ENCODE data around the gene GRK2. TPM values are rescaled to one million over a fixed set of nuclear protein-coding genes. Genes with fewer than 3 reads are reported as not detected.
A peak's percentile ranks its signal among the peaks of the same experiment; 100 is the strongest.

Gene GRK2
- total and polyA plus RNA-seq, 2 of the 13 experiments (the other 11 are each of a cell fraction or from before 2014, with no cell fraction given) = 31.3 to 42.4 TPM

DNA sequence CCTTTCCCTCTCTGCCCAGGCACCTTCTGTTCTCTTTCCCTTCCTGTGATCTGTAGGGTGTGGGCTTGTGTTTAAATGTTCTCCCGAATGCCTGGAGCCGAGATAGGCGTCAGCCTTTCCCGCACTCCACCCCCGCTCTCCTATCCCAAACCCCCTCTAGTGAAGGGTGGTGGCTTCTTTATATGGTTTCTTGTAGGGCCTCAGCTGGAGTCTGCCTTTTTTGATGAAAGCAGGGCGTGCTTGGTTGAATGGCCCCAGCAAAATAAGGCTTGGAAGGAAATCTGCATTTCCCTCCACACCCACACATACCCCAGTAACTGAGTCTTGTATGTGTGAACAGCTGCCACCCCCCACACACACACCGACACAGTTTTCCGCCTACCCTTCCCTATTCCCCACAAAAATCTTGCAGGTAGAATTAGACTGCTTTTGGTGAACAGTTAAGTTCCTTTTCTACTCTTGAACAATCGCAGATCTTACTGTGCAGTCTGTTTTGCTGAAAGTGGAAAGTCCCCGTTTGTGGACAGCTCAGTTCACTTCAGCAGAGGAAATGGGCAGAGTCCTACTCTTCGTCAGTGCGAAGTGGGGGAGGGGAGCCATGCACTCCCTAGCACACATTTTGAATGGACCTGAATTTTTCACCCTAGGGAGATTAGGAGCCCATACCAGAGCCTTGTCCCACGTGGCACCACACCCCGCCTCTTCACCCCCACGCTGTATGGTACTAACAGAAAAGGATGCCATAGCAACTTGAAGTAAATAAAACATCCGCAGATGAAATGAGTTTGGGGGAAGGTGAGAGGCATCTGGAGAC, 25.5 kb upstream of the GRK2 start (continued):
- TF ChIP-seq POLR2AphosphoS5 (IDR thresholded peaks at IDR 0.05; ENCODE audit: low read depth, low read length) (peak; percentile 61), TARDBP (CRISPR knock-in tag; IDR thresholded peaks at IDR 0.05) (peak; percentile 61; the same call in 1 of the 2 replicates), TGIF2 (CRISPR knock-in tag; IDR thresholded peaks at IDR 0.05) (peak; percentile 79; the same call in 1 of the 2 replicates), ZNF34 (CRISPR knock-in tag; IDR thresholded peaks at IDR 0.05; ENCODE audit: borderline replicate concordance) (no peak), AGO2 (optimal IDR thresholded peaks at IDR 0.05; ENCODE audit: low read depth, low read length) (no peak), RNF2 (conservative IDR thresholded peaks at IDR 0.05; ENCODE audit: low read depth) (no peak), ZNF441 (CRISPR knock-in tag; IDR thresholded peaks at IDR 0.05; ENCODE audit: borderline replicate concordance) (no peak), ZFP37 (CRISPR knock-in tag; IDR thresholded peaks at IDR 0.05; ENCODE audit: borderline replicate concordance) (no peak), HOXA5 (CRISPR knock-in tag; IDR thresholded peaks at IDR 0.05) (no peak; the same call in 1 of the 2 replicates), ZNF317 (CRISPR knock-in tag; IDR thresholded peaks at IDR 0.05) (peak; percentile 75; the same call in 1 of the 2 replicates), SP5 (CRISPR knock-in tag; IDR thresholded peaks at IDR 0.05; ENCODE audit: borderline replicate concordance, low read depth) (no peak), XRCC5 (optimal IDR thresholded peaks at IDR 0.05; ENCODE audit: low read length) (peak; percentile 19), MAZ (IDR thresholded peaks at IDR 0.05; ENCODE audit: borderline replicate concordance, low read depth, low read length) (no peak), MAZ (CRISPR knock-in tag; IDR thresholded peaks at IDR 0.05; ENCODE audit: low read depth) (0 out of 2 replicates have a peak, but pooled peaks have one; percentile 22), HNF4G (IDR thresholded peaks at IDR 0.05; ENCODE audit: borderline replicate concordance, low read depth, low read length) (peak; percentile 43; the same call in 1 of the 2 replicates), HNF4G (CRISPR knock-in tag; IDR thresholded peaks at IDR 0.05; ENCODE audit: borderline replicate concordance, low read depth) (no peak), ZSCAN31 (CRISPR knock-in tag; IDR thresholded peaks at IDR 0.05; ENCODE audit: low read depth) (peak; percentile 27; the same call in 1 of the 2 replicates), ZNF446 (CRISPR knock-in tag; IDR thresholded peaks at IDR 0.05) (no peak), ZNF343 (CRISPR knock-in tag; IDR thresholded peaks at IDR 0.05) (no peak)
- TF ChIP-seq, protein P1, sequence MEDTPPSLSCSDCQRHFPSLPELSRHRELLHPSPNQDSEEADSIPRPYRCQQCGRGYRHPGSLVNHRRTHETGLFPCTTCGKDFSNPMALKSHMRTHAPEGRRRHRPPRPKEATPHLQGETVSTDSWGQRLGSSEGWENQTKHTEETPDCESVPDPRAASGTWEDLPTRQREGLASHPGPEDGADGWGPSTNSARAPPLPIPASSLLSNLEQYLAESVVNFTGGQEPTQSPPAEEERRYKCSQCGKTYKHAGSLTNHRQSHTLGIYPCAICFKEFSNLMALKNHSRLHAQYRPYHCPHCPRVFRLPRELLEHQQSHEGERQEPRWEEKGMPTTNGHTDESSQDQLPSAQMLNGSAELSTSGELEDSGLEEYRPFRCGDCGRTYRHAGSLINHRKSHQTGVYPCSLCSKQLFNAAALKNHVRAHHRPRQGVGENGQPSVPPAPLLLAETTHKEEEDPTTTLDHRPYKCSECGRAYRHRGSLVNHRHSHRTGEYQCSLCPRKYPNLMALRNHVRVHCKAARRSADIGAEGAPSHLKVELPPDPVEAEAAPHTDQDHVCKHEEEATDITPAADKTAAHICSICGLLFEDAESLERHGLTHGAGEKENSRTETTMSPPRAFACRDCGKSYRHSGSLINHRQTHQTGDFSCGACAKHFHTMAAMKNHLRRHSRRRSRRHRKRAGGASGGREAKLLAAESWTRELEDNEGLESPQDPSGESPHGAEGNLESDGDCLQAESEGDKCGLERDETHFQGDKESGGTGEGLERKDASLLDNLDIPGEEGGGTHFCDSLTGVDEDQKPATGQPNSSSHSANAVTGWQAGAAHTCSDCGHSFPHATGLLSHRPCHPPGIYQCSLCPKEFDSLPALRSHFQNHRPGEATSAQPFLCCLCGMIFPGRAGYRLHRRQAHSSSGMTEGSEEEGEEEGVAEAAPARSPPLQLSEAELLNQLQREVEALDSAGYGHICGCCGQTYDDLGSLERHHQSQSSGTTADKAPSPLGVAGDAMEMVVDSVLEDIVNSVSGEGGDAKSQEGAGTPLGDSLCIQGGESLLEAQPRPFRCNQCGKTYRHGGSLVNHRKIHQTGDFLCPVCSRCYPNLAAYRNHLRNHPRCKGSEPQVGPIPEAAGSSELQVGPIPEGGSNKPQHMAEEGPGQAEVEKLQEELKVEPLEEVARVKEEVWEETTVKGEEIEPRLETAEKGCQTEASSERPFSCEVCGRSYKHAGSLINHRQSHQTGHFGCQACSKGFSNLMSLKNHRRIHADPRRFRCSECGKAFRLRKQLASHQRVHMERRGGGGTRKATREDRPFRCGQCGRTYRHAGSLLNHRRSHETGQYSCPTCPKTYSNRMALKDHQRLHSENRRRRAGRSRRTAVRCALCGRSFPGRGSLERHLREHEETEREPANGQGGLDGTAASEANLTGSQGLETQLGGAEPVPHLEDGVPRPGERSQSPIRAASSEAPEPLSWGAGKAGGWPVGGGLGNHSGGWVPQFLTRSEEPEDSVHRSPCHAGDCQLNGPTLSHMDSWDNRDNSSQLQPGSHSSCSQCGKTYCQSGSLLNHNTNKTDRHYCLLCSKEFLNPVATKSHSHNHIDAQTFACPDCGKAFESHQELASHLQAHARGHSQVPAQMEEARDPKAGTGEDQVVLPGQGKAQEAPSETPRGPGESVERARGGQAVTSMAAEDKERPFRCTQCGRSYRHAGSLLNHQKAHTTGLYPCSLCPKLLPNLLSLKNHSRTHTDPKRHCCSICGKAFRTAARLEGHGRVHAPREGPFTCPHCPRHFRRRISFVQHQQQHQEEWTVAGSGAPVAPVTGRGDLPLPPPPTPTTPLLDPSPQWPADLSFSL (CRISPR knock-in tag; IDR thresholded peaks at IDR 0.05) = no peak; the same call in 1 of the 2 replicates
- TF ChIP-seq, protein P2, sequence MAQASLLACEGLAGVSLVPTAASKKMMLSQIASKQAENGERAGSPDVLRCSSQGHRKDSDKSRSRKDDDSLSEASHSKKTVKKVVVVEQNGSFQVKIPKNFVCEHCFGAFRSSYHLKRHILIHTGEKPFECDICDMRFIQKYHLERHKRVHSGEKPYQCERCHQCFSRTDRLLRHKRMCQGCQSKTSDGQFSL (CRISPR knock-in tag; IDR thresholded peaks at IDR 0.05) = 0 out of 2 replicates have a peak, but pooled peaks have one; percentile 65
- TF ChIP-seq, protein P3, sequence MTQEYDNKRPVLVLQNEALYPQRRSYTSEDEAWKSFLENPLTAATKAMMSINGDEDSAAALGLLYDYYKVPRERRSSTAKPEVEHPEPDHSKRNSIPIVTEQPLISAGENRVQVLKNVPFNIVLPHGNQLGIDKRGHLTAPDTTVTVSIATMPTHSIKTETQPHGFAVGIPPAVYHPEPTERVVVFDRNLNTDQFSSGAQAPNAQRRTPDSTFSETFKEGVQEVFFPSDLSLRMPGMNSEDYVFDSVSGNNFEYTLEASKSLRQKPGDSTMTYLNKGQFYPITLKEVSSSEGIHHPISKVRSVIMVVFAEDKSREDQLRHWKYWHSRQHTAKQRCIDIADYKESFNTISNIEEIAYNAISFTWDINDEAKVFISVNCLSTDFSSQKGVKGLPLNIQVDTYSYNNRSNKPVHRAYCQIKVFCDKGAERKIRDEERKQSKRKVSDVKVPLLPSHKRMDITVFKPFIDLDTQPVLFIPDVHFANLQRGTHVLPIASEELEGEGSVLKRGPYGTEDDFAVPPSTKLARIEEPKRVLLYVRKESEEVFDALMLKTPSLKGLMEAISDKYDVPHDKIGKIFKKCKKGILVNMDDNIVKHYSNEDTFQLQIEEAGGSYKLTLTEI (CRISPR knock-in tag; conservative IDR thresholded peaks at IDR 0.05) = no peak

Data from HepG2 (cell line).